HepG2 (cell line): ENCODE measurements around the gene DMPK. TPM values are rescaled to one million over a fixed set of nuclear protein-coding genes. Genes with fewer than 3 reads are reported as not detected.

Source experiments
- ARID2 ChIP-seq: sonication (generic); formaldehyde crosslinking; IDR thresholded peaks from 2 replicates; pipeline ENCODE4 v1.8.1; 2022; ENCODE audit warnings: mild to moderate bottlenecking, missing genetic modification reagents, borderline replicate concordance
- ATF1 ChIP-seq: IDR thresholded peaks from 2 replicates; pipeline ENCODE4 v1.6.1; 2016; ENCODE audit warnings: mild to moderate bottlenecking, control low read depth
- CENPBD1 ChIP-seq: sonication (generic); formaldehyde crosslinking; IDR thresholded peaks from 2 replicates; pipeline ENCODE4 v1.8.0; 2022; ENCODE audit warnings: missing genetic modification reagents, low read depth, mild to moderate bottlenecking, borderline replicate concordance
- CREB3 ChIP-seq: sonication (generic); formaldehyde crosslinking; IDR thresholded peaks from 2 replicates; pipeline ENCODE4 v1.5.0; 2020; ENCODE audit warnings: missing genetic modification reagents
- E2F2 ChIP-seq: sonication (generic); formaldehyde crosslinking; IDR thresholded peaks from 2 replicates; pipeline ENCODE4 v1.4.0; 2020; ENCODE audit warnings: missing genetic modification reagents, borderline replicate concordance
- MEF2D ChIP-seq: sonication (generic); formaldehyde crosslinking; IDR thresholded peaks from 2 replicates; pipeline ENCODE4 v1.5.1; 2020; ENCODE audit warnings: mild to moderate bottlenecking, missing genetic modification reagents
- MTERF4 ChIP-seq: sonication (generic); formaldehyde crosslinking; IDR thresholded peaks from 2 replicates; pipeline ENCODE4 v1.8.0; 2023; ENCODE audit warnings: mild to moderate bottlenecking, missing genetic modification reagents
- RXRA ChIP-seq: sonication (generic); formaldehyde crosslinking; IDR thresholded peaks from 2 replicates; pipeline ENCODE4 v1.5.1; 2020; ENCODE audit warnings: missing genetic modification reagents
- TFDP2 ChIP-seq: sonication (generic); formaldehyde crosslinking; IDR thresholded peaks from 2 replicates; pipeline ENCODE4 v1.4.0; 2020; ENCODE audit warnings: missing genetic modification reagents
- ZC3H13 ChIP-seq: sonication (generic); formaldehyde crosslinking; IDR thresholded peaks from 2 replicates; pipeline ENCODE4 v1.8.1; 2023; ENCODE audit warnings: mild to moderate bottlenecking, missing genetic modification reagents, moderate library complexity
- ZFP1 ChIP-seq: IDR thresholded peaks from 2 replicates; pipeline ENCODE4 v1.6.1; 2016
- ZFY ChIP-seq: sonication (generic); formaldehyde crosslinking; IDR thresholded peaks from 2 replicates; pipeline ENCODE4 v1.4.0; 2020; ENCODE audit warnings: missing genetic modification reagents
- ZNF512B ChIP-seq: sonication (generic); formaldehyde crosslinking; IDR thresholded peaks from 2 replicates; pipeline ENCODE4 v1.5.1; 2020; ENCODE audit warnings: missing genetic modification reagents, mild to moderate bottlenecking, borderline replicate concordance
- ZNF670 ChIP-seq: sonication (generic); formaldehyde crosslinking; IDR thresholded peaks from 2 replicates; pipeline ENCODE4 v1.8.0; 2022; ENCODE audit warnings: mild to moderate bottlenecking, missing genetic modification reagents, borderline replicate concordance
- ZNF672 ChIP-seq: sonication (generic); formaldehyde crosslinking; IDR thresholded peaks from 2 replicates; pipeline ENCODE4 v1.8.1; 2022; ENCODE audit warnings: missing genetic modification reagents
- polyA plus RNA-seq, 8 experiments: library from polyadenylated mRNA; depleted of rRNA in 3 of 8; stranded (reverse) in 7 of 8; unstranded in 1 of 8; fragments of >200 nt; fragmentation: Illumina TruSeq in 4 of 8; extraction: Trizol in 4 of 8; gene quantifications; 2 replicates each; pipeline versions ENCODE4 v1.2.1 to v1.2.3, GENCODE V29; 2011 to 2016; ENCODE audit warnings: low read depth in 4 of 8, missing spikeins in 1 of 8, mixed read lengths in 1 of 8; ENCODE audit not compliant: insufficient read depth in 1 of 8
- total RNA-seq, 5 experiments: library from RNA; depleted of rRNA; stranded (reverse); fragments of >200 nt; fragmentation: Illumina TruSeq; extraction: Trizol; gene quantifications; 2 replicates each; pipeline ENCODE4 v1.2.3, GENCODE V29; 2016; ENCODE audit warnings: low read depth in 1 of 5

DMPK gene
- total and polyA plus RNA-seq, 2 of the 13 experiments (the other 11 are each of a cell fraction or from before 2014, with no cell fraction given) = 5.3 to 8.8 TPM

- no peak for TF ChIP-seq ZNF512B (CRISPR knock-in tag)
- no peak for TF ChIP-seq CENPBD1 (CRISPR knock-in tag)
- TF ChIP-seq ZNF672 (CRISPR knock-in tag) = no peak
- TF ChIP-seq ATF1 = no peak
- no peak for TF ChIP-seq ZFP1 (CRISPR knock-in tag)
- TF ChIP-seq E2F2 = peak; percentile 87; the same call in 1 of the 2 replicates
- TF ChIP-seq TFDP2 (CRISPR knock-in tag) = peak; percentile 67
- peak; percentile 73; the same call in 1 of the 2 replicates for TF ChIP-seq MTERF4
- TF ChIP-seq ARID2 (CRISPR knock-in tag) = peak; percentile 89
- peak; percentile 57; the same call in 1 of the 2 replicates for TF ChIP-seq ZC3H13 (CRISPR knock-in tag)
- 0 out of 2 replicates have a peak, but pooled peaks have one; percentile 26 for TF ChIP-seq ZNF670 (CRISPR knock-in tag)
- TF ChIP-seq RXRA (CRISPR knock-in tag) = peak; percentile 48; the same call in 1 of the 2 replicates
- peak; percentile 41; the same call in 1 of the 2 replicates for TF ChIP-seq MEF2D (CRISPR knock-in tag)
- TF ChIP-seq ZFY = peak; percentile 84
- TF ChIP-seq CREB3 (CRISPR knock-in tag) = peak; percentile 71; the same call in 1 of the 2 replicates
These were observed 14.2 kb downstream of the DMPK start (continued) for GRCh38 chr19:45767881-45768654.
